ENCODE results near the gene HTR1E. TPM values are rescaled to one million over a fixed set of nuclear protein-coding genes. Genes with fewer than 3 reads are reported as not detected.
"Not testable (repeated sequence)": the region's sequence is repeated elsewhere in the genome, so short reads cannot be mapped to it uniquely, and the experiment has no call there.

Gene HTR1E
- total RNA-seq, 6 experiments from 2014 or later: not detected

DNA sequence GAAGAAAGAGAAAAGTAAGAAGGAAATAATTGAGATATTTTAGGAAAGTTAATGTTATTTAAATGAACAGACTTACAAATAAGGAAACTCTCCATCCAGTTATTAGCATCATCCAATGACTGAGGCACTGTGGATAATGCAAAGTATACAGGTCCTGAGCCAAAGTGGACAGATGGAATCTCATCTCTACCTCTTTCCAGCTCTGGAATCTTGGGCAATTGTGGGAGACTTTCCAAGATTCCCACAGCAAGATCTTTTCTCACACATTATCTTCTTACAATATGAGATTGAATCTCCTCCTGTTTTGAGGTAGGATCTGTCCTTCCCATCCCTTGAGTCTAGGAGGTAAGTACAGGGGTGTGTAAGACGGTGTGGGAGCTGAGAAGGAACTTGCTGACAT is 28.9 kb downstream of the HTR1E start:
- Histone ChIP-seq H3K4me3 (no peak overlapping the region), H3K4me1 (no peaks in the 10 kb centered on the region), H3K9me3 (no peaks in the 10 kb centered on the region), H3K27me3 (no peaks in the 10 kb centered on the region), H3K27ac (no peak overlapping the region), H3K36me3 (no peaks in the 10 kb centered on the region)
- ATAC-seq (no peak), DNase-seq (no peak)
- WGBS (ENCODE audit: insufficient coverage, low coverage, low lambda C conversion rate, missing lambda C conversion rate): 38% methylated on average over 1 of the region's 1 CpG
- TF ChIP-seq, protein P1, sequence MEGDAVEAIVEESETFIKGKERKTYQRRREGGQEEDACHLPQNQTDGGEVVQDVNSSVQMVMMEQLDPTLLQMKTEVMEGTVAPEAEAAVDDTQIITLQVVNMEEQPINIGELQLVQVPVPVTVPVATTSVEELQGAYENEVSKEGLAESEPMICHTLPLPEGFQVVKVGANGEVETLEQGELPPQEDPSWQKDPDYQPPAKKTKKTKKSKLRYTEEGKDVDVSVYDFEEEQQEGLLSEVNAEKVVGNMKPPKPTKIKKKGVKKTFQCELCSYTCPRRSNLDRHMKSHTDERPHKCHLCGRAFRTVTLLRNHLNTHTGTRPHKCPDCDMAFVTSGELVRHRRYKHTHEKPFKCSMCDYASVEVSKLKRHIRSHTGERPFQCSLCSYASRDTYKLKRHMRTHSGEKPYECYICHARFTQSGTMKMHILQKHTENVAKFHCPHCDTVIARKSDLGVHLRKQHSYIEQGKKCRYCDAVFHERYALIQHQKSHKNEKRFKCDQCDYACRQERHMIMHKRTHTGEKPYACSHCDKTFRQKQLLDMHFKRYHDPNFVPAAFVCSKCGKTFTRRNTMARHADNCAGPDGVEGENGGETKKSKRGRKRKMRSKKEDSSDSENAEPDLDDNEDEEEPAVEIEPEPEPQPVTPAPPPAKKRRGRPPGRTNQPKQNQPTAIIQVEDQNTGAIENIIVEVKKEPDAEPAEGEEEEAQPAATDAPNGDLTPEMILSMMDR (IDR thresholded peaks at IDR 0.05): no peak
- no peak for TF ChIP-seq POLR2A (IDR thresholded peaks at IDR 0.05)
- intact Hi-C loops (cut with DNase I): no loop called here

DNA sequence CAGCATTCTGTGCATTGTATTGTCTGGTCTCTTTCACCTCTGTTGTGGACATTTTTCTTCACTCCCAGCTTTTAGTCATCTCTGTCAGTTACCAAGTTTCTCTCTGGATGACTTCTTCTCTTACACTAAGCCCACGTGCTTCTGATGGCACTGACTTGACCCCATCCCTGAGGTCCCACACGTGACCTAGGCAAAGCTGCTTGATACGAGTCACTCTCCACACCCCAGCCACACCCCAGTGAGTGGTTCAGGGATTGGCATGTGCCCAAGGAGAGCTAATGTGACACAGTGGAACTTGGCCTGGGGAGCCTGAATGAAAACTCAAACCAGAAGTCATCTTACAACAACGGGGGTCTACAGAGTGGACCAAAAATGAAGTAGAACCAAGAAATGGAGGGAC is 32.2 kb downstream of the HTR1E start:
- Histone ChIP-seq H3K36me3 (no peaks in the 10 kb centered on the region), H3K27me3 (no peaks in the 10 kb centered on the region), H3K4me1 (no peaks in the 10 kb centered on the region), H3K9me3 (no peaks in the 10 kb centered on the region), H3K4me3 (no peak overlapping the region), H3K27ac (no peak overlapping the region)
- ATAC-seq: no peak
- intact Hi-C loops (cut with DNase I): no loop called here
- TF ChIP-seq POLR2A (IDR thresholded peaks at IDR 0.05): no peak
- TF ChIP-seq, protein P1 (IDR thresholded peaks at IDR 0.05): no peak
- WGBS (ENCODE audit: insufficient coverage, low coverage, low lambda C conversion rate, missing lambda C conversion rate): 25% methylated on average over 4 of the region's 4 CpGs
- no peak for DNase-seq

- intact Hi-C loops (cut with DNase I): no loop called here
- no peak for TF ChIP-seq POLR2A (IDR thresholded peaks at IDR 0.05)
- TF ChIP-seq, protein P1 (IDR thresholded peaks at IDR 0.05): no peak
- DNase-seq (no peak), ATAC-seq (no peak)
- 79% methylated on average over 2 of the region's 2 CpGs for WGBS (ENCODE audit: insufficient coverage, low coverage, low lambda C conversion rate, missing lambda C conversion rate)
- Histone ChIP-seq H3K27me3 (no peaks in the 10 kb centered on the region), H3K27ac (no peak overlapping the region), H3K36me3 (no peaks in the 10 kb centered on the region), H3K9me3 (no peaks in the 10 kb centered on the region), H3K4me3 (no peak overlapping the region), H3K4me1 (no peaks in the 10 kb centered on the region)
Measured at GRCh38 chr6:86973088-86973487, 35.8 kb downstream of the HTR1E start.

GRCh38 chr6:86978251-86978650 is 40.9 kb downstream of the HTR1E start:
- H3K4me1 ChIP-seq: no peaks in the 10 kb centered on the region
- no peak overlapping the region for H3K27ac ChIP-seq
- DNase-seq: no peak
- 55% methylated on average over 2 of the region's 2 CpGs for WGBS (ENCODE audit: insufficient coverage, low coverage, low lambda C conversion rate, missing lambda C conversion rate)
- intact Hi-C loops (cut with DNase I): no loop called here
- no peaks in the 10 kb centered on the region for H3K27me3 ChIP-seq
- H3K4me3 ChIP-seq: no peak overlapping the region
- H3K36me3 ChIP-seq: no peaks in the 10 kb centered on the region
- ATAC-seq: no peak
- TF ChIP-seq, protein P1 (IDR thresholded peaks at IDR 0.05): no peak
- no peak for TF ChIP-seq POLR2A (IDR thresholded peaks at IDR 0.05)
- no peaks in the 10 kb centered on the region for H3K9me3 ChIP-seq

- TF ChIP-seq, protein P1 (IDR thresholded peaks at IDR 0.05): no peak
- TF ChIP-seq POLR2A (IDR thresholded peaks at IDR 0.05): no peak
- Histone ChIP-seq H3K4me3 (no peak overlapping the region), H3K9me3 (no peaks in the 10 kb centered on the region), H3K27ac (no peak overlapping the region), H3K36me3 (no peaks in the 10 kb centered on the region), H3K4me1 (no peaks in the 10 kb centered on the region), H3K27me3 (no peaks in the 10 kb centered on the region)
- intact Hi-C loops (cut with DNase I): no loop called here
- DNase-seq (no peak), ATAC-seq (no peak)
Measured at GRCh38 chr6:87001494-87001893, 64.2 kb downstream of the HTR1E start.

- H3K27me3 ChIP-seq; H3K9me3 ChIP-seq; H3K27ac ChIP-seq; H3K4me3 ChIP-seq; DNase-seq; H3K36me3 ChIP-seq; H3K4me1 ChIP-seq; intact Hi-C loops (cut with DNase I); ATAC-seq: not testable (repeated sequence)
- 80% methylated on average over 4 of the region's 4 CpGs for WGBS (ENCODE audit: insufficient coverage, low coverage, low lambda C conversion rate, missing lambda C conversion rate)
Measured at GRCh38 chr6:87002391-87002790, 65.1 kb downstream of the HTR1E start.

- H3K4me1 ChIP-seq; H3K4me3 ChIP-seq; ATAC-seq; H3K9me3 ChIP-seq; H3K27ac ChIP-seq; H3K36me3 ChIP-seq; DNase-seq; intact Hi-C loops (cut with DNase I); H3K27me3 ChIP-seq: not testable (repeated sequence)
- 42% methylated on average over 2 of the region's 2 CpGs for WGBS (ENCODE audit: insufficient coverage, low coverage, low lambda C conversion rate, missing lambda C conversion rate)
Measured at GRCh38 chr6:87006541-87006940, 69.2 kb downstream of the HTR1E start.

Measured in right lobe of liver (tissue), 6 donors.